Astrocyte (in vitro differentiated cells and primary cell): ENCODE data around the gene RBBP8NL.

Experiments
- EZH2 ChIP-seq: IDR thresholded peaks from 2 replicates; pipeline ENCODE4 v1.6.1; 2012; ENCODE audit warnings: mild to moderate bottlenecking, low read length, inconsistent platforms; ENCODE audit not compliant: insufficient read depth
- TF ChIP-seq, protein P1 (sequence below): IDR thresholded peaks from 2 replicates; pipeline ENCODE4 v1.5.1; 2011; ENCODE audit warnings: low read depth, mild to moderate bottlenecking, inconsistent platforms, low read length, moderate library complexity; ENCODE audit not compliant: insufficient read depth

- TF ChIP-seq, protein P1, sequence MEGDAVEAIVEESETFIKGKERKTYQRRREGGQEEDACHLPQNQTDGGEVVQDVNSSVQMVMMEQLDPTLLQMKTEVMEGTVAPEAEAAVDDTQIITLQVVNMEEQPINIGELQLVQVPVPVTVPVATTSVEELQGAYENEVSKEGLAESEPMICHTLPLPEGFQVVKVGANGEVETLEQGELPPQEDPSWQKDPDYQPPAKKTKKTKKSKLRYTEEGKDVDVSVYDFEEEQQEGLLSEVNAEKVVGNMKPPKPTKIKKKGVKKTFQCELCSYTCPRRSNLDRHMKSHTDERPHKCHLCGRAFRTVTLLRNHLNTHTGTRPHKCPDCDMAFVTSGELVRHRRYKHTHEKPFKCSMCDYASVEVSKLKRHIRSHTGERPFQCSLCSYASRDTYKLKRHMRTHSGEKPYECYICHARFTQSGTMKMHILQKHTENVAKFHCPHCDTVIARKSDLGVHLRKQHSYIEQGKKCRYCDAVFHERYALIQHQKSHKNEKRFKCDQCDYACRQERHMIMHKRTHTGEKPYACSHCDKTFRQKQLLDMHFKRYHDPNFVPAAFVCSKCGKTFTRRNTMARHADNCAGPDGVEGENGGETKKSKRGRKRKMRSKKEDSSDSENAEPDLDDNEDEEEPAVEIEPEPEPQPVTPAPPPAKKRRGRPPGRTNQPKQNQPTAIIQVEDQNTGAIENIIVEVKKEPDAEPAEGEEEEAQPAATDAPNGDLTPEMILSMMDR, result no peak
- no peak for TF ChIP-seq EZH2
These were observed 38.3 kb downstream of the RBBP8NL start for GRCh38 chr20:62388839-62389600.
